ENCODE measurements around the gene NDUFA9. TPM values are rescaled to one million over a fixed set of nuclear protein-coding genes. Genes with fewer than 3 reads are reported as not detected.

NDUFA9 gene
- total and polyA plus RNA-seq, 2 donors (not counting 3 experiments of a cell fraction or from before 2014, with no cell fraction given): 86.7 to 113 TPM

DNA sequence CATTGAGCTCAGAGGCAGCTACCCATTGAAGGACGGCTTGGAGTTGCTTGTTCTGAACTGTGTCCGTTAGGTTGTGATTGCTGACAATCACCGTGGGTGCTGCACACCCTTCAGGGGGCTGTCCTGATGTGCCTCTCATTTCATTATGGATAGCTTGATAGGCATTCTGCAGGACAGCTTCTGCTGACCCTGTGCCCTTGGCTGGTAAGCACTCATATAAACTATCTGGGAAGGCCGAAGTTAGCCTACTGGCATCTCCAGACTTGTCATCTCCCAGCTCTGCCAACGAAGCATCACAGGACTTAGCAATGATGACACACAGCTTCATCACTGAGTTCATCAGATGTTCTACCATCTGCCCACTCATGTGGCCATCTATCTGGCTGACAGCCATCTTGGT is 22.4 kb upstream of the NDUFA9 start:
- dilution Hi-C loops (cut with MboI; ENCODE audit: extremely low pct_ligation_motif_present, low sequenced_read_pairs): no loop called here
- DNase-seq (ENCODE audit: low read depth, low spot score) (no peak), FAIRE-seq (no peak)
- no peak overlapping the region for H3K4me2 ChIP-seq (ENCODE audit: insufficient read depth, low read length)
- H3K36me3 ChIP-seq (ENCODE audit: control insufficient read depth in 2 of 2, extremely low read depth in 1 of 2, insufficient read depth in 2 of 2, low read length in 2 of 2): no peaks in the 10 kb centered on the region
- CTCF ChIA-PET: no interaction called here
- POLR2A ChIA-PET: no interaction called here
- no peaks in the 10 kb centered on the region for H3K79me2 ChIP-seq (ENCODE audit: control insufficient read depth, insufficient read depth, low read length)
- H3K4me3 ChIP-seq (replicated peaks in 1 of 3; ENCODE audit: insufficient read depth in 1 of 3, low read depth in 1 of 3, low read length in 3 of 3): no peak overlapping the region
- H3K9me3 ChIP-seq (replicated peaks; ENCODE audit: control insufficient read depth, insufficient read depth, low read length): no peaks in the 10 kb centered on the region
- H2AFZ ChIP-seq (ENCODE audit: low read depth, low read length): no peak overlapping the region
- no peaks in the 10 kb centered on the region for H4K20me1 ChIP-seq (replicated peaks; ENCODE audit: control insufficient read depth, extremely low read depth, insufficient read depth, low read length)
- H3K9ac ChIP-seq (replicated peaks; ENCODE audit: extremely low read depth, insufficient read depth, low read length): no peak overlapping the region
- peaks cover 4 to 6% of the 10 kb centered on the region in 2 experiments for H3K27me3 ChIP-seq (ENCODE audit: control insufficient read depth in 2 of 2, insufficient read depth in 2 of 2, low read length in 2 of 2)
- no TSS peak for BruUV-seq (replicated peaks)
- no peaks in the 10 kb centered on the region for H3K4me1 ChIP-seq (ENCODE audit: control insufficient read depth, extremely low read depth, insufficient read depth, low read length)
- intact Hi-C loops (cut with micrococcal nuclease): no loop called here
- H3K9me1 ChIP-seq (replicated peaks; ENCODE audit: control insufficient read depth, extremely low read depth, insufficient read depth, low read length): no peaks in the 10 kb centered on the region
- no peak for TF ChIP-seq POLR2AphosphoS5 (IDR thresholded peaks at IDR 0.05; ENCODE audit: insufficient read depth, low read depth, low read length)
- TF ChIP-seq JUN (IDR thresholded peaks at IDR 0.05; ENCODE audit: borderline replicate concordance, insufficient read depth, insufficient read length, low read depth): no peak
- TF ChIP-seq GATA2 (IDR thresholded peaks at IDR 0.05; ENCODE audit: insufficient read depth, insufficient read length, low read depth, low read length): no peak
- TF ChIP-seq MAX (IDR thresholded peaks at IDR 0.05; ENCODE audit: insufficient read depth, insufficient read length): no peak
- TF ChIP-seq POLR2A (IDR thresholded peaks at IDR 0.05; ENCODE audit: low read depth, low read length): no peak
- no peak for TF ChIP-seq EZH2 (IDR thresholded peaks at IDR 0.05; ENCODE audit: borderline replicate concordance, low read depth, low read length, severe bottlenecking)
- TF ChIP-seq FOS (IDR thresholded peaks at IDR 0.05; ENCODE audit: borderline replicate concordance, insufficient read depth, low read length): no peak
- TF ChIP-seq, protein P1, sequence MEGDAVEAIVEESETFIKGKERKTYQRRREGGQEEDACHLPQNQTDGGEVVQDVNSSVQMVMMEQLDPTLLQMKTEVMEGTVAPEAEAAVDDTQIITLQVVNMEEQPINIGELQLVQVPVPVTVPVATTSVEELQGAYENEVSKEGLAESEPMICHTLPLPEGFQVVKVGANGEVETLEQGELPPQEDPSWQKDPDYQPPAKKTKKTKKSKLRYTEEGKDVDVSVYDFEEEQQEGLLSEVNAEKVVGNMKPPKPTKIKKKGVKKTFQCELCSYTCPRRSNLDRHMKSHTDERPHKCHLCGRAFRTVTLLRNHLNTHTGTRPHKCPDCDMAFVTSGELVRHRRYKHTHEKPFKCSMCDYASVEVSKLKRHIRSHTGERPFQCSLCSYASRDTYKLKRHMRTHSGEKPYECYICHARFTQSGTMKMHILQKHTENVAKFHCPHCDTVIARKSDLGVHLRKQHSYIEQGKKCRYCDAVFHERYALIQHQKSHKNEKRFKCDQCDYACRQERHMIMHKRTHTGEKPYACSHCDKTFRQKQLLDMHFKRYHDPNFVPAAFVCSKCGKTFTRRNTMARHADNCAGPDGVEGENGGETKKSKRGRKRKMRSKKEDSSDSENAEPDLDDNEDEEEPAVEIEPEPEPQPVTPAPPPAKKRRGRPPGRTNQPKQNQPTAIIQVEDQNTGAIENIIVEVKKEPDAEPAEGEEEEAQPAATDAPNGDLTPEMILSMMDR (IDR thresholded peaks at IDR 0.05; ENCODE audit: extremely low read depth in 1 of 2, insufficient read depth in 1 of 2, low read depth in 1 of 2, low read length in 2 of 2): no peak
- TF ChIP-seq MYC (IDR thresholded peaks at IDR 0.05; ENCODE audit: low read depth, low read length): no peak
- no peak overlapping the region for H3K27ac ChIP-seq (ENCODE audit: insufficient read depth, low read depth, low read length)

Measured in endothelial cell of umbilical vein (primary cell).